ENCODE measurements around the gene PCNX2.
"Not testable (repeated sequence)": the region's sequence is repeated elsewhere in the genome, so short reads cannot be mapped to it uniquely, and the experiment has no call there.

Gene PCNX2

GRCh38 chr1:233112186-233113008, 183.1 kb downstream of the PCNX2 start:
- Histone ChIP-seq H3K4me2 (ENCODE audit: low read depth, low read length, poor library complexity, severe bottlenecking) (peak overlapping the region; percentile 73), H3F3A (ENCODE audit: low read depth) (peaks cover 9% of the 10 kb centered on the region; the same call in 1 of the 2 replicates), H3K4me3 (ENCODE audit: low read length, poor library complexity, severe bottlenecking) (peak overlapping the region; percentile 33), H3K9ac (ENCODE audit: low read depth, low read length, poor library complexity, severe bottlenecking) (peak overlapping the region; percentile 64), H2AFZ (ENCODE audit: low read length) (peak overlapping the region; percentile 61), H4K20me1 (ENCODE audit: insufficient read depth, low read length, poor library complexity, severe bottlenecking) (no peaks in the 10 kb centered on the region), H3K36me3 (ENCODE audit: insufficient read depth, low read length) (peaks cover 6% of the 10 kb centered on the region; the same call in 1 of the 2 replicates), H3K79me2 (ENCODE audit: insufficient read depth, low read length) (no peaks in the 10 kb centered on the region), H3K27me3 (ENCODE audit: insufficient read depth, low read length, poor library complexity, severe bottlenecking) (no peaks in the 10 kb centered on the region), H3K9me2 (replicated peaks; ENCODE audit: low read depth, low read length) (no peaks in the 10 kb centered on the region), H3K9me3 (ENCODE audit: insufficient read depth, low read depth, low read length) (no peaks in the 10 kb centered on the region), H3K4me1 (ENCODE audit: insufficient read depth, low read length, poor library complexity, severe bottlenecking) (peaks cover 42% of the 10 kb centered on the region)
- TF ChIP-seq EZH2phosphoT487 (IDR thresholded peaks at IDR 0.05; ENCODE audit: borderline replicate concordance) (no peak), CTCF (conservative IDR thresholded peaks at IDR 0.05; ENCODE audit: low read length) (no peak)

GRCh38 chr1:233111731-233112130, 183.8 kb downstream of the PCNX2 start:
- Histone ChIP-seq H3K9me2 (replicated peaks; ENCODE audit: low read depth, low read length) (no peaks in the 10 kb centered on the region), H2AFZ (ENCODE audit: low read length) (no peak overlapping the region), H3K9ac (ENCODE audit: low read depth, low read length, poor library complexity, severe bottlenecking) (no peak overlapping the region), H3K79me2 (ENCODE audit: insufficient read depth, low read length) (no peaks in the 10 kb centered on the region), H3K36me3 (ENCODE audit: insufficient read depth, low read length) (peaks cover 6% of the 10 kb centered on the region; the same call in 1 of the 2 replicates), H3K27me3 (ENCODE audit: insufficient read depth, low read length, poor library complexity, severe bottlenecking) (no peaks in the 10 kb centered on the region), H3K4me1 (ENCODE audit: insufficient read depth, low read length, poor library complexity, severe bottlenecking) (peaks cover 42% of the 10 kb centered on the region), H3K9me3 (ENCODE audit: insufficient read depth, low read depth, low read length) (no peaks in the 10 kb centered on the region), H3K4me3 (ENCODE audit: low read length, poor library complexity, severe bottlenecking) (no peak overlapping the region), H3F3A (ENCODE audit: low read depth) (peaks cover 9% of the 10 kb centered on the region; the same call in 1 of the 2 replicates), H4K20me1 (ENCODE audit: insufficient read depth, low read length, poor library complexity, severe bottlenecking) (no peaks in the 10 kb centered on the region), H3K4me2 (ENCODE audit: low read depth, low read length, poor library complexity, severe bottlenecking) (no peak overlapping the region)
- no peak for TF ChIP-seq EZH2phosphoT487 (IDR thresholded peaks at IDR 0.05; ENCODE audit: borderline replicate concordance)
- TF ChIP-seq CTCF (conservative IDR thresholded peaks at IDR 0.05; ENCODE audit: low read length): no peak

- TF ChIP-seq EZH2phosphoT487 (IDR thresholded peaks at IDR 0.05; ENCODE audit: borderline replicate concordance) (no peak), CTCF (conservative IDR thresholded peaks at IDR 0.05; ENCODE audit: low read length) (no peak)
- Histone ChIP-seq H2AFZ (ENCODE audit: low read length) (no peak overlapping the region), H3K27me3 (ENCODE audit: insufficient read depth, low read length, poor library complexity, severe bottlenecking) (no peaks in the 10 kb centered on the region), H3K36me3 (ENCODE audit: insufficient read depth, low read length) (peaks cover 6% of the 10 kb centered on the region; the same call in 1 of the 2 replicates), H3K9ac (ENCODE audit: low read depth, low read length, poor library complexity, severe bottlenecking) (no peak overlapping the region), H3F3A (ENCODE audit: low read depth) (peaks cover 7% of the 10 kb centered on the region; the same call in 1 of the 2 replicates), H3K79me2 (ENCODE audit: insufficient read depth, low read length) (no peaks in the 10 kb centered on the region), H3K4me1 (ENCODE audit: insufficient read depth, low read length, poor library complexity, severe bottlenecking) (peaks cover 24% of the 10 kb centered on the region), H4K20me1 (ENCODE audit: insufficient read depth, low read length, poor library complexity, severe bottlenecking) (no peaks in the 10 kb centered on the region), H3K9me2 (replicated peaks; ENCODE audit: low read depth, low read length) (no peaks in the 10 kb centered on the region), H3K4me2 (ENCODE audit: low read depth, low read length, poor library complexity, severe bottlenecking) (no peak overlapping the region), H3K9me3 (ENCODE audit: insufficient read depth, low read depth, low read length) (no peaks in the 10 kb centered on the region), H3K4me3 (ENCODE audit: low read length, poor library complexity, severe bottlenecking) (no peak overlapping the region)
Measured at GRCh38 chr1:233109096-233109495, 186.4 kb downstream of the PCNX2 start.

DNA sequence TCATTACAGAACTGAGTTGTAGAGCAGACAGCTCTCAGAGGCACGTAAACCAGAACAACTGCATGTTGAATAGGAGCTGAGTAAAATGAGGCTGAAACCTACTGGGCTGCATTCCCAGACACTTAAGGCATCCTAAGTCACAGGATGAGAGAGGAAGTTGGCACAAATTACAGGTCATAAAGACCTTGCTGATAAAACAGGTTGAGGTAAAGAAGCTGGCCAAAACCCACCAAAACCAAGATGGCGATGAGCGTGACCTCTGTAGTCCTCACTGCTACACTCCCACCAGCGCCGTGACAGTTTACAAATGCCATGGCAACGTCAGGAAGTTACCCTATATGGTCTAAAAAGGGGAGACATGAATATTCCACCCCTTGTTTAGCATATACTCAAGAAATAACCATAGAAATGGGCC, 187.8 kb downstream of the PCNX2 start:
- not testable (repeated sequence) for H3K79me2 ChIP-seq (ENCODE audit: insufficient read depth, low read length); H3F3A ChIP-seq (ENCODE audit: low read depth); H3K9ac ChIP-seq (ENCODE audit: low read depth, low read length, poor library complexity, severe bottlenecking); H3K36me3 ChIP-seq (ENCODE audit: insufficient read depth, low read length); H3K4me3 ChIP-seq (ENCODE audit: low read length, poor library complexity, severe bottlenecking); H3K9me3 ChIP-seq (ENCODE audit: insufficient read depth, low read depth, low read length); H4K20me1 ChIP-seq (ENCODE audit: insufficient read depth, low read length, poor library complexity, severe bottlenecking); H2AFZ ChIP-seq (ENCODE audit: low read length); H3K27me3 ChIP-seq (ENCODE audit: insufficient read depth, low read length, poor library complexity, severe bottlenecking); H3K4me2 ChIP-seq (ENCODE audit: low read depth, low read length, poor library complexity, severe bottlenecking); H3K9me2 ChIP-seq (replicated peaks; ENCODE audit: low read depth, low read length)
- peaks cover 10% of the 10 kb centered on the region for H3K4me1 ChIP-seq (ENCODE audit: insufficient read depth, low read length, poor library complexity, severe bottlenecking)

Measured in Loucy (cell line).